Uterus (tissue), 2 donors: ENCODE data around the gene ACADSB.

Experiments
- POLR2A ChIP-seq, 2 donors: fragments of 450-650 bp; IDR thresholded peaks; one replicate each; pipeline ENCODE4 v1.6.1; 2016; ENCODE audit warnings: antibody characterized with exemption in 2 of 2, mild to moderate bottlenecking in 1 of 2, moderate library complexity in 1 of 2
- TF ChIP-seq, protein P1 (sequence below), 4 experiments: fragments of 200-600 bp in 2 of 4; fragments of 450-650 bp in 2 of 4; sonication (generic) in 2 of 4; IDR thresholded peaks; one replicate each; pipeline ENCODE4 v1.5.1; 2016 to 2019; ENCODE audit warnings: antibody characterized with exemption in 4 of 4, mild to moderate bottlenecking in 2 of 4, moderate library complexity in 1 of 4

DNA sequence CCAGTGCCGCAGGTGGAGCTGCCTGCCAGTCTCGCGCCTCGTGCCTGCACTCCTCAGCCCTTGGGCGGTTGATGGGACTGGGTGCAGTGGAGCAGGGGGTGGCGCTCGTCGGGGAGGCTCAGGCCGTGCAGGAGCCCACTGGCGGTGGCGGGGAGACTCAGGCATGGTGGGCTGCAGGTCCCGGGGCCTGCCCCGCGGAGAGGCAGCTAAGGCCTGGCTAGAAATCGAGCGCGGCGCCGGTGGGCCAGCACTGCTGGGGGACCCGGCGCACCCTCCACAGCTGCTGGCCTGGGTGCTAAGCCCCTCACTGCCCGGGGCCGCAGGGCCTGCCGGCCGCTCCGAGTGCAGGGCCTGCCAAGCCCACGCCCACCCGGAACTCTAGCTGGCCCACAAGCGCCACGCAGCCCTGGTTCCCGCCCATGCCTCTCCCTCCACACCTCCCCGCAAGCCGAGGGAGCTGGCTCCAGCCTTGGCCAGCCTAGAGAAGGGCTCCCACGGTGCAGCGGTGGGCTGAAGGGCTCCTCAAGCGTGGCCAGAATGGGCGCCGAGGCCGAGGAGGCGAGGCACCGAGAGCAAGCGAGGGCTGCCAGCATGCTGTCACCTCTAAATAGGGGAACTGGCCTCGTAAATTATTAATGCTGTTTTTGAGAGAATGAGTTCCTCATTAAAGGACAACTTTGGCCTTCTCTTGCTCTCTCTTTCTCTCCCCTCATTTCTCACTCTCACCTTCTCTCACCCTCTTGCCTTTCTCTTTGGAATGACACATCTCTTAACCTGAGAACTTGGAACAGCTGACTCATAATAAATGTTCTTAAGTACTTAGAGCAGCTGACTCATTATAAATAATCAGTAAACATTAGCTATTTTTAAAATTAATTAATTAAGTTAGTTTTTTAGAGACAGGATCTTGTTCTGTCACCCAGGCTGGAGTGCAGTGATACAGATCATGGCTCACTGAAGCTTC lies 4.9 kb downstream of the ACADSB start:
- TF ChIP-seq, protein P1, sequence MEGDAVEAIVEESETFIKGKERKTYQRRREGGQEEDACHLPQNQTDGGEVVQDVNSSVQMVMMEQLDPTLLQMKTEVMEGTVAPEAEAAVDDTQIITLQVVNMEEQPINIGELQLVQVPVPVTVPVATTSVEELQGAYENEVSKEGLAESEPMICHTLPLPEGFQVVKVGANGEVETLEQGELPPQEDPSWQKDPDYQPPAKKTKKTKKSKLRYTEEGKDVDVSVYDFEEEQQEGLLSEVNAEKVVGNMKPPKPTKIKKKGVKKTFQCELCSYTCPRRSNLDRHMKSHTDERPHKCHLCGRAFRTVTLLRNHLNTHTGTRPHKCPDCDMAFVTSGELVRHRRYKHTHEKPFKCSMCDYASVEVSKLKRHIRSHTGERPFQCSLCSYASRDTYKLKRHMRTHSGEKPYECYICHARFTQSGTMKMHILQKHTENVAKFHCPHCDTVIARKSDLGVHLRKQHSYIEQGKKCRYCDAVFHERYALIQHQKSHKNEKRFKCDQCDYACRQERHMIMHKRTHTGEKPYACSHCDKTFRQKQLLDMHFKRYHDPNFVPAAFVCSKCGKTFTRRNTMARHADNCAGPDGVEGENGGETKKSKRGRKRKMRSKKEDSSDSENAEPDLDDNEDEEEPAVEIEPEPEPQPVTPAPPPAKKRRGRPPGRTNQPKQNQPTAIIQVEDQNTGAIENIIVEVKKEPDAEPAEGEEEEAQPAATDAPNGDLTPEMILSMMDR (IDR thresholded peaks at IDR 0.05), result no peak
- no peak for TF ChIP-seq POLR2A (IDR thresholded peaks at IDR 0.05)
